Stimulated activated CD4-positive, alpha-beta T cell treated with anti-CD3 and anti-CD28 coated beads, Interleukin-2, amount 100 ng/mL, for 4 hours (primary cell): ENCODE measurements around the gene MARK3.

ENCODE experiments used
- DNase-seq: peaks from one replicate; pipeline ENCODE4 v3.0.0-alpha.2; 2020; ENCODE audit warnings: low read depth

Gene MARK3

DNA sequence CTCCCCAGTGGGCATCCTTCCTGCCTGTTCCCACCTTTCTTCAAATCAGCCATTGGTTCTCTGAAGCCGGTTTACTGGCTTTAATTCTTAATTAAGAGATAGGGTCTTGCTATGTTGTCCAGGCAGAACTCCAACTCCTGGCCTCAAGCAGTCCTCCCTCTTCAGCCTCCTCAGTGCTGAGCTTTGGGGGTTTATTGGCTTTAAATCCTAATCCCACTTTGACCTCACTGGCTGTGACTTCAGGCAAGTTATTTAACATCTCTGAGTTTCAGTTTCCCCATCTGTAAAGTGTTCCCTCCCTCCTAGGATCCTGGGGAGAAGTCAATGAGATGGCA is 141.7 kb downstream of the MARK3 start:
- no peak for DNase-seq

GRCh38 chr14:103527408-103528145 is 142.4 kb downstream of the MARK3 start:
- DNase-seq, result no peak

DNA sequence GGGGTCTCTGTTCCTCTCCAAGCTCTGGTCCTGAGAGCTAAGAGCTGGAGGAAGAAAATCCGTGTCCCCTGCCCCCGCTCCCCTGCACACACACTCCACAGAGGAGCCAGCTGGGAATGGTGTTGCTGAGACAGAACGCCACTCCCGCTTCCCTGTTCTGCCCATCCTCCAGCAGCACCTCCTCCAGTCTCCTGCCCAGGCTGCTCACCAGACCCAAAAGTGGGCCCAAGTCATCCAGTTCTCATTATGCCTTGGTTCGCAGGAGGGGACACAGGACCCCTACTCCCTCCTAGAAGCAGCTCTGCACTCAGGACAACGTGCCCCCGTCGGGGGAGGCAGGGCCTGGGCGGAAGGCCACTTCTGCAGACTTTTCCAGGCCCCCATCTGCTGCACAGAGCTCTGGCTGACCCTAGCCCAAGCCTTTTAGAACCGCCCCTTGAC is 143.0 kb downstream of the MARK3 start:
- DNase-seq, result no peak

DNA sequence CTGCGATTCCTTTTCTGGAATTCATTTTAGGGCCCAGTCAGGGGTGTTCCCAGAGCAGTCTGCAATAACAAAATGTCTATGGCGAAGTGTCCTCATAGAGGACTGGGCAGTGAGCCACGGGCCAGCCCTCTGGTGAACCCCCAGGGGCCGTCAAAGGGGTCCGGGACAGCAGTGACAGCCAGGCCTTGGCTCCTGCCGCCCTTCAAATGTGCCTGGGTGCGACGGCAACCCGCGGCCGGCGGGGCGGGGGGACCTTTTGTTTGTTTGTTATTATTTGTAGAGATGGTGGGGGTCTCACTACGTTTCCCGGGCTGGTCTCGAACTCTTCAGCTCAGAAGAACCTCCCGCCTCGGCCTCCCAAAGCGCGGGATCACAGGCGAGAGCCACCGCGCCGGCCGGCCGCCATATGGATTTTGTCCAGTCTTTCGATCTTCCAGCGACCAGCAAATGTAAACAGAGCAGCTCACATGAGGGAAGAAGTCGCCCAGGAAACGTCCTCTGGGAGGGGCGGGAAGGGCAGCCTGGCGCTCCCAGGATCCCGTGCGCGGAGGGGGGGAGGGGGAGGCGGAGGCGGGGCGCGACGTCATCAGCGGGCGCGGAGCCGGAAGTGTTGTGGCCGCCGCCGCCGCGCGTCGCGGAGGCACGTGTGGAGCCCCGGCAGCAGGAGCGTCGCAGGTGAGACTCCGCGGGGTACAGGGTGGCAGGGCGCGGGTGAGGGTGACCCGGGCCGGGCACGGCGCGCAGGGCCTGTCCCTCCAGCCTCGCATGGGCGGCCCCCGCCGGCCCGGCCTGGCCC is 143.6 kb downstream of the MARK3 start, which contains the start of gene TRMT61A:
TSS of gene TRMT61A (plus strand) at position 610 of the 796 bp plus-strand sequence. CDS start 783 bp downstream, outside the sequence.
- DNase-seq, result peak; percentile 65

DNA sequence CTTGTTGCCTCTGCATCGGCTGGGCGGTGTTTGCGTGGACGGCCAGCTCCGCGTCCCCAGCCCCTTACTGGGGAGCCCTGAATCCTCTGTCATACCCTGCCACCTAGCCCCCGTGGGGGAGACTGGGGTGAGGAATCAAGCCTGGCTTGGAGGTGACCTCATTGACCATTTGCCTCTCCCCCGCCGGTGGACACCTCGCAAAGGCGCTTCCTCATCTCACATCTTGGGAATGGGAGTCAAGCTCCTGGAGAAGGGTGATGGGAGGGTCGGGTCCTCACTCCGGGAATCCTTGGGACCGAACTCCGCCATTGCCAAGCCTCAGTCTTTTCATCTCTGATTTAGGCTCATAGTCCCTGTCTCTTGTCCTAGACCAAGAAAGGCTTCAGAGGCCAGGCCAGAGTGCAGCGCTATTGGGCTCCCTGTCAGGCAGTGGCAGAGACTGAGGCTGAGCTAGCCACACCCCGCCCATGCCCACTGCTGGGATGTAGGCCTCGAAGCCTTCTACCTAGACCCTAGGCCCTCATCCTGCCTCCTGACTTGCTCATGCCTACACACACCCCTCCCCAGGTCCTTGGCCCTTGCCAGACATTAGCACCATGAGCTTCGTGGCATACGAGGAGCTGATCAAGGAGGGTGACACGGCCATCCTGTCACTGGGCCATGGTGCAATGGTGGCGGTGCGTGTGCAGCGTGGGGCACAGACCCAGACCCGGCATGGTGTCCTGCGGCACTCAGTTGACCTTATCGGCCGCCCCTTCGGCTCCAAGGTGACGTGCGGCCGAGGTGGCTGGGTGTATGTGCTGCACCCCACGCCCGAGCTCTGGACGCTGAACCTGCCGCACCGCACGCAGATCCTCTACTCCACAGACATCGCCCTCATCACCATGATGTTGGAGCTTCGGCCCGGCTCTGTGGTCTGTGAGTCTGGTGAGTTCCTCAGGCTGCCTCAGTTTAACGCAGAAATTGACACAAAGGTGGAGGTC is 144.5 kb downstream of the MARK3 start:
- no peak for DNase-seq

GRCh38 chr14:103530390-103530789 is 145.2 kb downstream of the MARK3 start:
- no peak for DNase-seq

- DNase-seq, result no peak
Observed at GRCh38 chr14:103530831-103531230, 145.6 kb downstream of the MARK3 start.

DNA sequence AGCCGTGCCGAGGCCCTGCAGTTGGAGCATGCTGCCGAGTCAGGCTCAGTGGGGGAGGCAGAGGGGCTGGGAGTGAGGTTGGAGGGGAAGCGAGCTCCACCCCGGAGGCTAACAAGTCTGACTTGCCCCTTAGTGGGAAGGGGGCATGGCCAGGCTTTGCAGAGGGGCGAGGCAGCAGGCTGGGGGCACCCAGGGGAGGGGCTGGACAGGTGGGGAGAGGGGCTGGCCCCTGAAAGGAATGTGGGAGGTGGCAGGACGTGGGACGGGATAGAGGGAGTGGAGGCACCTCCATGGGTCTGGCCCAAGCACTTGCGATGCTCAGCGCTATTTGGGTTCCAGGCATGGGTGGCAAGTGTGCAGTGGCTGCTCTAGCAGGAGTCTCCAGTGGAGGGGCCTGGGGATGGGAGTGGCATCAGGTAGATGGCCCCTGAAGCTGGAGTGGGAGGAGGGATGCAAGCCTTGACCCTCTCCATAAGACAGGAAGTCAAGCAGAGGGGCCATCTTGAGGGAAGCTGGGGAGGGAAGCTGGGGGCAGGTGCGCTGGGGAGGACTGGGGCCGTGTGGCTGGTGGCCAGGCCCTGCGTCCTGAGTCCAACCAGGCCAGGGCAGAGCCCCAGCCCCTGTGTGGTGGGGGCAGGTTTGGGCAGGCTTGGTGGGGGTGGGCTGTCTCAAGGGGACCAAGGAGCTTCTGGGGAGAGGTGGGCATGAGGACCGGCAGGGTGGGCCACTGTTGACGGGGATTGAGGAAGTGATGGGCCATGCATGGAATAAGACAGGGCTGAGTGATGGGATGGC is 146.4 kb downstream of the MARK3 start:
- DNase-seq, result no peak

DNA sequence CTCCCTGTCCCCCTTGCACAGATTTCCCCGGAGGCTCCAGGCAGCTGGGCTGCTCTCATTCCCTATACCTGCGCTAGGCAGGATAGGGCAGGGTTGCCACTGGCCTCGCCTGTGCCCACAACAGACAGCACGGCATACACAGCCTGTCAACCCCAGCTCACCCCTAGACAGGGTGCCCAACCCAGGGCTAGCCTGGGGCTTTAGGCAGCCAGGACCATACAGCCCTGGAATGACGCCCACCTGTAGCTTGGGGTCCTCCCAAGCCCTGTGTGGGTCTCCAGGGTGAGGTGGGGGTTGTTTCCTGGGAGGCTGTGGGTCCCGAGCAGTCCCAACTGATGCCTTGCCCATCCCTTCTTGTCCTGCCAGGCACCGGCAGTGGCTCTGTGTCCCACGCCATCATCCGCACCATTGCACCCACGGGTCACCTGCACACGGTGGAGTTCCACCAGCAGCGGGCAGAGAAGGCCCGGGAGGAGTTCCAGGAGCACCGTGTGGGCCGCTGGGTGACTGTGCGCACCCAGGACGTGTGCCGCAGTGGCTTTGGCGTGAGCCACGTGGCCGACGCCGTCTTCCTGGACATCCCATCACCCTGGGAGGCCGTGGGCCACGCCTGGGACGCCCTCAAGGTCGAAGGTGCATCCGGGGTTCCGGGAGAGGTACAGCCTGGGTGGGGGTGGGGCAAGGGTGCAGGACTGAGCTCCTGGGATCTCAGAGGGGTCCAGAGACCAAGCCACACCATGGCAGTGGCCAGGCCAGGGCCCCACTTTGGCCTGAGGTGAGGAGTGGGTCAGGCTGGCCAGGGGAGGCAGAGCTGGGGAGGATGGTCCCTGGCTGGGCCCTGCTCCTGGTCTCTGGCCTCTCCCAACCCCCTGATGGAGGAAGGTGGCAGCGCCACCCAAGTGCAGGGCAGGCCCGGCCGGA is 147.3 kb downstream of the MARK3 start:
- DNase-seq, result no peak

DNA sequence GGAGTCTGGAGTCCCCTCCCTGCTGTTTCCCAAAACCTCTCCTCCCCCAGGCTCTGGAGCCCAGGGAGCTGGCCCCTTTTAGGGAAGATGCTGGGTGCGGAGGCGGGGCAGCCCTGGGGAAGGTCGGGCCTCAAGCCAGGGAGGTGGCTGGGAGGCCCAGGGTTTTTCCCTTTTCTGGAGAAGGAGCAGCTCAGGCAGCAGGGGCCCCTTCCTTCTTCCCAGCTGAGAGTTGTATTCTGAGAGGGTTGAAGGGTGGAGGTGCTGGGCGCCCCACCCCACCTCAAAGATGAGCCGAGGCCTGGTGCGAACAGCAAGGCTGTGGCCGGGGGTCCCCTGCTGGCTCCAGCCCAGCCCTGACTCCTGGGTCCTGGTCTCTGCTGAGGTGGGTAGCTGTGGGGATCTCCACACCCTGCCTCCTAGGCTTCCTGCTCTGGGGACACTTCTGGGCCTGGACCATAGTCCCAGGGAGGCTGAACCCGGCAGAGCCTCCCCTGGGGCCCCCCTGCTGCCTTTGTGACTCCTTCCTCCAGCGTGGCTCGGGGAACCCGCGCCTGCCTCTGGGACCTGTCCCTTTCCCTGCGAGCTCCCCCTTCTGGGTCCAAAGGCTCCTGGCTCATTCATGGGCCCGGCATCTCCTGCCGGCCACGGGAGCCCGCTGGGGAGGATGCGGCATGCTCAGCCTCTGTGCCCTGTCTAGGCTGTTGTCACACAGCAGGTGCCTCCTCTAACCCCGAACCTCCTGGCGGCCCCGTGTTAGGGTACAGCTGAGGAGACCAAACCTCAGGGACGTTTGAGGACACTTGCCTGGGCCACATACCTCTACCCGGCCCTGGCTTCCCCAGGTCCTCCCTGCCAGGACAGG is 148.2 kb downstream of the MARK3 start:
- DNase-seq, result no peak

DNA sequence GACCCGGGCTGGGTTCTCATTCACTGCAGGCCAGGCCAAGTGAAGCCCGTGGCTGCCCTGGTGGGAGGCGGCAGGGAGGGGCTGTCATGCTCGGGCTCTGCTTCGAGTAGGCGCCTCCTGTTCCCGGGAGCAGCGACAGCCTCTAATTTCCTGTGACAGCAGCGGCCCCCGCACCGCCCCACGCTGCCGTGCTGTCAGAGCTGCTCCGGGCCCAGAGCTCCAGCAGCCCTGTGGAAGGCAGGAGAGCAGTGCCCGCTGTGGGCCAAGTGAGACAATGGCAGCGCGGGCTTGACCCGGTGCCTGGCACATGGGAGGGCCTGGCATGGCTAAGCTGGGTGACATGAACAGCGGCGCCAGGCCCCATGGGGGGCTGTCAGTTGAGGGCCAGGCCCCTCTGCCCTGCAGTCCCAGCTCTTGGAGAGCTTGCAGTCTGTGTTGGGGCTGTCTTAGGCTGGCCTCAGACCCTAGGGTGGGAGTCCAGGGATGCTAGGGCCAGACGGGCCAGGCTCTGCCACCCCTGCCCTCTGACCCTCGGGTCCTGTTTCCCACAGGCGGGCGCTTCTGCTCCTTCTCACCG is 148.9 kb downstream of the MARK3 start:
- no peak for DNase-seq

- no peak for DNase-seq
Observed at GRCh38 chr14:103534576-103535061, 149.4 kb downstream of the MARK3 start.

DNA sequence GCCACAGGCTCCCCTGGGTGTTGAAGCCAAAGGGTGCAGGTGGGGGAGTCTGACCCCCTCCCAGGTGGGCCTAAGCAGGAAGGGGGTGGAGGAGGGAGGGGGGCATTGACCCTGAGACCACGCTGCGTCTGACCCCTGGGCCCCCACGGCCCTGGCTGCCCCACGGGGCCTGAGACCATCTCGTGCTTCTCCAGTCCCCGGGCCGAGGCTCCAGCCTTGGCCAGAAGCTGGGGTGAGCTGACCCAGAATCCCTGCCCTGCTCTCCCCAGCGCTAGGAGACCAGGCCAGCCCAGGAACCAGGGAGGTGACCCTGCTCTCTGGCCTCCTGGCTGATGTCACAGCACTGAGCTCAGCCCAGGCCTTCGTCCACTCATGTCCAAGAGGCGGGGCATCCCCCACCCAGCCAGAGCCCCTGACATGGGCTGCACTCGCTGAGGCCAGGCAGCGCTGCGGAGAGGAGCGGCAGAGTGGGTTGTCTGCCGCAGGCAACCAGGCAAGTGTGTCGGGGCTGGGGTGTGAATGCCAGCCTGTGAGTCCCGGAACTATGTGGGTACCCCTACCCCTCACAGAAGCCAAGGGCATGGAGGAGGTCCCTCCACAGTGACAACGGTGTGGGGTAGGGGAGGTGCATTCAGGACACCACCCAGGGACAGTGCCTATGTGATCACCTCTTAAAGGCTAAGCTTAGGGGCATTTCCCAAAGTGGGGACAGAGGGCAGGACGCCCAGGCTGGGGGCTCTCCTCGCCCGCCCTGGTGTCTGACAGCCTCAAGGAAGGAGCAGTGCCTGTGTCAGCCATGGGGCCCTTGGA is 150.1 kb downstream of the MARK3 start:
- no peak for DNase-seq

DNA sequence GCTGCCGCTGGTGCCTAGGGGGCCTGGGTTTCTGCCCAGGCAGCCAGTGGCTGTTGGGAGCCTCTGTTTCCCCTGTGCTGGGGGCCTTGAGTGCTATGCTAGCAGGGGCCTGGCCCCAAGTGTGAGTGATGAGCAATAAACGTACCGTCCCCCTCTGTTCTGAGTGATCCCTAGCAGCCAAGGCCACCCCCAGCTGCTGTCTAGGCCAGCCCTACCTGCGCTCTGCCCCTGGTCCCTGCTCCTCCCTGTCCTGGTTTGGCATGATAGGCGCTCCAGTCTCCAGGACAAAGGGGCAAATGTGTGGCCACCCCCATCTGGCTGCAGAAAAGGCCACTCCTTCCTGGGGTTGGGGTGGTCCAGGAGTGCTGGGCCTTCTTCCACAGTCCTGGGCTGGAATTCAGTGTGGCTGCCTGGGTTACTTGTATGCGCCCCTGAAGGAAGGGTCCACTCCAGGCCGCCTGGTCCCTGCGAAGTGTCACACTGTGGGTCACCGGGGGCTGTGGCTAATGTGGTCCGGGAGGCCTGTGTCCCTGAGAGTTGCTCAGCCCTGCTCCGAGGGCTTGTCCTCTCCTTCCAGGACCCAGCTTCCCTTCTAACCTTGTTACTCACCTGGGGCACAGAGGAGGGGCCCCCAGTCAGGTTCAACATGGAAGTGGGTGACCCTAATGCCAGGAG is 150.8 kb downstream of the MARK3 start:
- no peak for DNase-seq

- DNase-seq, result no peak
Observed at GRCh38 chr14:103536693-103537092, 151.5 kb downstream of the MARK3 start.

DNA sequence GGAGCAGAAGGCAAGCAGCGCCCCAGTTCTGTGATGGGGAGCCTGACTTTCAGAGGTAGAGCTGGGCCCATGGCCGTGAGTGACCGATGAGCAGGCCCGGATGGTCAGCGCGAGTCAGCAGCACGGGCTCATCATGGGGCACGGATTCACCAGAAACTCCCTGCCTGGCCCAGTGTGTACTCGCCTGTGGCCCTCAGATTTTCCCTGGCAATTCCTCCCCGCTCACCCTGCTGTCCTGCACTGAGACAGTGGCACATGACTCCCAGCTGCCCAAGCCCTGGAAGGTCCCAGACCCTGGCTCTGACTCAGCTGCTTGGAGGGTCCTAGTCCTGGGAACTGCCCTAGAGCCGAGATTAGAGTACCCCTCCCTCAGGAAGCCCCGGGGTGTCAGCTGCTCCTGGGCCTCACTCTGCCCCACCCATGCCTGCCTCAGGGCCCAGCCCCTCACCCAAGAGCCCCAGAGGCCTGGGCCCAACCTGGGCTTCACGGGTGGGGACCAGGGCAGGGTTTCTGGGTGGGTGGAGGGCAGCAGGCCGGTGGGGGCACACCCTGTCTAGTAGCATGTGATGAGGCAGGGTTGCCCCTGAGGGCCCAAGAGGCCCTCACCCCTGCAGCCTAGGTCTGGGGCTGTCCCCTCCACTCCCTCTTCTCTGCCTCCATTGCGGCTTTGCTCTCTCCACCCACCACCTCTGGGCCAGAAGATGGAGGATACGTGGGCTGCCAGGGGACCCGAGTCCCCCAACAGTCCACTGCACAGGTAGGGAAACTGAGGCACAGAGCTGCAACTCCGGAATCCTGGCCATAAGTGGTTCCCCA is 152.2 kb downstream of the MARK3 start:
- no peak for DNase-seq
